22Rv1 (cell line): ENCODE results near the gene ANKRD42.

Experiments
- CTCF ChIP-seq: fragments of 450-650 bp; IDR thresholded peaks from 2 replicates; pipeline ENCODE4 v1.5.1; 2017; ENCODE audit warnings: mild to moderate bottlenecking
- ZFX ChIP-seq: fragments of 450-650 bp; IDR thresholded peaks from 2 replicates; pipeline ENCODE4 v1.6.1; 2017; ENCODE audit warnings: antibody characterized with exemption, borderline replicate concordance

- TF ChIP-seq CTCF (no peak), ZFX (no peak)
These were observed 17.7 kb upstream of the ANKRD42 start for GRCh38 chr11:83175815-83176214.
